ENCODE measurements around the gene RTCB.

RTCB gene

GRCh38 chr22:32411829-32412592 lies at the start of gene RTCB:
Gene RTCB (minus strand): TSS chr22:32412247. CDS start chr22:32412156, 91 bp downstream.
- DNase-seq (ENCODE audit: low read depth in 2 of 2), result peak; percentile 88 to 89

GRCh38 chr22:32457031-32457430 lies 45.0 kb upstream of the RTCB start:
- DNase-seq (ENCODE audit: low read depth in 2 of 2), result no peak

- no peak for DNase-seq (ENCODE audit: low read depth in 2 of 2)
Measured at GRCh38 chr22:32448980-32449379, 36.9 kb upstream of the RTCB start.

- no peak for DNase-seq (ENCODE audit: low read depth in 2 of 2)
Measured at GRCh38 chr22:32446321-32446720, 34.3 kb upstream of the RTCB start.

- no peak for DNase-seq (ENCODE audit: low read depth in 2 of 2)
Measured at GRCh38 chr22:32444068-32444467, 32.0 kb upstream of the RTCB start.

GRCh38 chr22:32430352-32430751 lies 18.3 kb upstream of the RTCB start:
- no peak for DNase-seq (ENCODE audit: low read depth in 2 of 2)

GRCh38 chr22:32426881-32427280 lies 14.8 kb upstream of the RTCB start:
- no peak for DNase-seq (ENCODE audit: low read depth in 2 of 2)

GRCh38 chr22:32423664-32424063 lies 11.6 kb upstream of the RTCB start:
- DNase-seq (ENCODE audit: low read depth in 2 of 2), result no peak

- DNase-seq (ENCODE audit: low read depth in 2 of 2), result no peak
Measured at GRCh38 chr22:32422062-32422461, 10.0 kb upstream of the RTCB start.

GRCh38 chr22:32421484-32421883 lies 9.4 kb upstream of the RTCB start:
- DNase-seq (ENCODE audit: low read depth in 2 of 2), result no peak

- DNase-seq (ENCODE audit: low read depth in 2 of 2), result no peak
Measured at GRCh38 chr22:32417906-32418305, 5.9 kb upstream of the RTCB start.

GRCh38 chr22:32416556-32417085 lies 4.6 kb upstream of the RTCB start:
- no peak for DNase-seq (ENCODE audit: low read depth in 2 of 2)

- no peak for DNase-seq (ENCODE audit: low read depth in 2 of 2)
Measured at GRCh38 chr22:32414191-32414590, 2.1 kb upstream of the RTCB start.

GRCh38 chr22:32413719-32414118 lies 1.7 kb upstream of the RTCB start:
- DNase-seq (ENCODE audit: low read depth in 2 of 2), result no peak

- no peak for DNase-seq (ENCODE audit: low read depth in 2 of 2)
Measured at GRCh38 chr22:32411402-32411801, 645 bp downstream of the RTCB start.

- no peak for DNase-seq (ENCODE audit: low read depth in 2 of 2)
Measured at GRCh38 chr22:32410459-32410858, 1.6 kb downstream of the RTCB start.

GRCh38 chr22:32409977-32410376 lies 2.1 kb downstream of the RTCB start:
- DNase-seq (ENCODE audit: low read depth in 2 of 2), result no peak

- no peak for DNase-seq (ENCODE audit: low read depth in 2 of 2)
Measured at GRCh38 chr22:32407936-32408335, 4.1 kb downstream of the RTCB start.

- DNase-seq (ENCODE audit: low read depth in 2 of 2), result no peak
Measured at GRCh38 chr22:32407312-32407711, 4.7 kb downstream of the RTCB start.

- no peak for DNase-seq (ENCODE audit: low read depth in 2 of 2)
Measured at GRCh38 chr22:32404021-32404420, 8.0 kb downstream of the RTCB start.

GRCh38 chr22:32401486-32401885 lies 10.6 kb downstream of the RTCB start:
- no peak for DNase-seq (ENCODE audit: low read depth in 2 of 2)

GRCh38 chr22:32396746-32397145 lies 15.3 kb downstream of the RTCB start:
- no peak for DNase-seq (ENCODE audit: low read depth in 2 of 2)

GRCh38 chr22:32396255-32396654 lies 15.8 kb downstream of the RTCB start:
- DNase-seq (ENCODE audit: low read depth in 2 of 2), result no peak

GRCh38 chr22:32395107-32395506 lies 16.9 kb downstream of the RTCB start:
- no peak for DNase-seq (ENCODE audit: low read depth in 2 of 2)
